Panc1 (cell line): ENCODE measurements around the gene SUPT20HL2.

ENCODE experiments used
- POLR2AphosphoS5 ChIP-seq: IDR thresholded peaks from 2 replicates; pipeline ENCODE4 v1.6.1; 2012; ENCODE audit warnings: mild to moderate bottlenecking, low read depth, low read length, moderate library complexity
- SIN3A ChIP-seq: IDR thresholded peaks from 2 replicates; pipeline ENCODE4 v1.6.1; 2012; ENCODE audit warnings: low read depth, mild to moderate bottlenecking, low read length, moderate library complexity, borderline replicate concordance; ENCODE audit not compliant: insufficient read depth
- TCF7L2 ChIP-seq: IDR thresholded peaks from 2 replicates; pipeline ENCODE4 v1.6.1; 2011; ENCODE audit warnings: mild to moderate bottlenecking, low read depth, low read length, inconsistent platforms
- TF ChIP-seq, protein P1 (sequence below): fragments of 450-650 bp; IDR thresholded peaks from 2 replicates; pipeline ENCODE4 v1.5.1; 2017; ENCODE audit warnings: mild to moderate bottlenecking
- TF ChIP-seq, protein P2 (sequence below), 2 experiments: IDR thresholded peaks; 2 replicates each; pipeline ENCODE4 v1.6.1; 2011 to 2012; ENCODE audit warnings: low read depth in 2 of 2, control low read depth in 1 of 2, low read length in 1 of 2, mild to moderate bottlenecking in 1 of 2, moderate library complexity in 1 of 2; ENCODE audit not compliant: insufficient read depth in 1 of 2

DNA sequence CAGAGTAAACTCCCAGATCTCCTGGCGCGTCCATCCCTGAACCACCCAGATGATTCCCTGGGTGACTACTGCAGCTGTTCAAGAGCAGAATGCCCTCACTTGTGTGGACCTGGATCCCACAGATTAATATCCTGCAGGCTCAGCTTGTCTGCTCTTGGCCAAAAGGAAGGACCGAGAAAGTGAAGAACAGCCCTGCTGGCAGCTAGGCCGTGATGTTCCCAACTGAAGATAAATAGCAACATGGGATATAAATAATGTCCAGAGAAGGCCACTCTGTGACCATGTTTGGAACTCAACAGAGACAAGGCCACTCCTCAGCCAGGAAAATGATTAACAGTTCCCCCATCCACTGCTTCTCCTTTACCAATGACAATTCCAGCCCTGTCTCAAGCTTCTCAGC lies 21.5 kb downstream of the SUPT20HL2 start:
- TF ChIP-seq, protein P1, sequence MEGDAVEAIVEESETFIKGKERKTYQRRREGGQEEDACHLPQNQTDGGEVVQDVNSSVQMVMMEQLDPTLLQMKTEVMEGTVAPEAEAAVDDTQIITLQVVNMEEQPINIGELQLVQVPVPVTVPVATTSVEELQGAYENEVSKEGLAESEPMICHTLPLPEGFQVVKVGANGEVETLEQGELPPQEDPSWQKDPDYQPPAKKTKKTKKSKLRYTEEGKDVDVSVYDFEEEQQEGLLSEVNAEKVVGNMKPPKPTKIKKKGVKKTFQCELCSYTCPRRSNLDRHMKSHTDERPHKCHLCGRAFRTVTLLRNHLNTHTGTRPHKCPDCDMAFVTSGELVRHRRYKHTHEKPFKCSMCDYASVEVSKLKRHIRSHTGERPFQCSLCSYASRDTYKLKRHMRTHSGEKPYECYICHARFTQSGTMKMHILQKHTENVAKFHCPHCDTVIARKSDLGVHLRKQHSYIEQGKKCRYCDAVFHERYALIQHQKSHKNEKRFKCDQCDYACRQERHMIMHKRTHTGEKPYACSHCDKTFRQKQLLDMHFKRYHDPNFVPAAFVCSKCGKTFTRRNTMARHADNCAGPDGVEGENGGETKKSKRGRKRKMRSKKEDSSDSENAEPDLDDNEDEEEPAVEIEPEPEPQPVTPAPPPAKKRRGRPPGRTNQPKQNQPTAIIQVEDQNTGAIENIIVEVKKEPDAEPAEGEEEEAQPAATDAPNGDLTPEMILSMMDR = no peak
- TF ChIP-seq, protein P2, sequence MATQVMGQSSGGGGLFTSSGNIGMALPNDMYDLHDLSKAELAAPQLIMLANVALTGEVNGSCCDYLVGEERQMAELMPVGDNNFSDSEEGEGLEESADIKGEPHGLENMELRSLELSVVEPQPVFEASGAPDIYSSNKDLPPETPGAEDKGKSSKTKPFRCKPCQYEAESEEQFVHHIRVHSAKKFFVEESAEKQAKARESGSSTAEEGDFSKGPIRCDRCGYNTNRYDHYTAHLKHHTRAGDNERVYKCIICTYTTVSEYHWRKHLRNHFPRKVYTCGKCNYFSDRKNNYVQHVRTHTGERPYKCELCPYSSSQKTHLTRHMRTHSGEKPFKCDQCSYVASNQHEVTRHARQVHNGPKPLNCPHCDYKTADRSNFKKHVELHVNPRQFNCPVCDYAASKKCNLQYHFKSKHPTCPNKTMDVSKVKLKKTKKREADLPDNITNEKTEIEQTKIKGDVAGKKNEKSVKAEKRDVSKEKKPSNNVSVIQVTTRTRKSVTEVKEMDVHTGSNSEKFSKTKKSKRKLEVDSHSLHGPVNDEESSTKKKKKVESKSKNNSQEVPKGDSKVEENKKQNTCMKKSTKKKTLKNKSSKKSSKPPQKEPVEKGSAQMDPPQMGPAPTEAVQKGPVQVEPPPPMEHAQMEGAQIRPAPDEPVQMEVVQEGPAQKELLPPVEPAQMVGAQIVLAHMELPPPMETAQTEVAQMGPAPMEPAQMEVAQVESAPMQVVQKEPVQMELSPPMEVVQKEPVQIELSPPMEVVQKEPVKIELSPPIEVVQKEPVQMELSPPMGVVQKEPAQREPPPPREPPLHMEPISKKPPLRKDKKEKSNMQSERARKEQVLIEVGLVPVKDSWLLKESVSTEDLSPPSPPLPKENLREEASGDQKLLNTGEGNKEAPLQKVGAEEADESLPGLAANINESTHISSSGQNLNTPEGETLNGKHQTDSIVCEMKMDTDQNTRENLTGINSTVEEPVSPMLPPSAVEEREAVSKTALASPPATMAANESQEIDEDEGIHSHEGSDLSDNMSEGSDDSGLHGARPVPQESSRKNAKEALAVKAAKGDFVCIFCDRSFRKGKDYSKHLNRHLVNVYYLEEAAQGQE (IDR thresholded peaks at IDR 0.05; ENCODE audit: insufficient read depth in 1 of 2, low read depth in 2 of 2, low read length in 1 of 2) = no peak
- TF ChIP-seq SIN3A (no peak), POLR2AphosphoS5 (no peak), TCF7L2 (no peak)
